Activated naive CD8-positive, alpha-beta T cell treated with anti-CD3 and anti-CD28 coated beads, Interleukin-2, amount 50 U/mL, for 16 hours (primary cell): Measurements from ENCODE around the gene GALNT13.

ENCODE experiments used
- DNase-seq: peaks from one replicate; pipeline ENCODE4 v3.0.0-alpha.2; 2020; ENCODE audit warnings: low read depth, low spot score

GALNT13 gene

DNA sequence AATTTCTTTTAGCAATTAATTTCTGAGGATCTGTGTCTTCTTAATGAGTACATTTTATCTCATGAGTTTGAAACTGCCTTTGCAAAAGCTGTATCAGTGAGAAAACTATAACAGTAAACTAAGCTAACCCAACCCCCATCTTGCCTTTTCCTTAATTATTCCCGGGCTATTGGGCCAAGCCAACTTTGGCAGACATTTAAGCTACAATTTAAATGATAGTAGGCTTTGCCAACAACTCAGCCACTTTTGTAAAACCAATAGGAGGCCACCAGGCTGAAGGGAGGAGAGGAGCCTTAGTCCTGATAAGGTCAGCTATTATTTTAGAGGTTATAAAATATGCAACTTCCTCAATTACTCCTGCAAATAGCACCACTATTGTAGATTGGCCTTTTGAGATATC, 608.8 kb downstream of the GALNT13 start:
- DNase-seq = no peak

GRCh38 chr2:154481336-154481735, 609.6 kb downstream of the GALNT13 start:
- no peak for DNase-seq

DNA sequence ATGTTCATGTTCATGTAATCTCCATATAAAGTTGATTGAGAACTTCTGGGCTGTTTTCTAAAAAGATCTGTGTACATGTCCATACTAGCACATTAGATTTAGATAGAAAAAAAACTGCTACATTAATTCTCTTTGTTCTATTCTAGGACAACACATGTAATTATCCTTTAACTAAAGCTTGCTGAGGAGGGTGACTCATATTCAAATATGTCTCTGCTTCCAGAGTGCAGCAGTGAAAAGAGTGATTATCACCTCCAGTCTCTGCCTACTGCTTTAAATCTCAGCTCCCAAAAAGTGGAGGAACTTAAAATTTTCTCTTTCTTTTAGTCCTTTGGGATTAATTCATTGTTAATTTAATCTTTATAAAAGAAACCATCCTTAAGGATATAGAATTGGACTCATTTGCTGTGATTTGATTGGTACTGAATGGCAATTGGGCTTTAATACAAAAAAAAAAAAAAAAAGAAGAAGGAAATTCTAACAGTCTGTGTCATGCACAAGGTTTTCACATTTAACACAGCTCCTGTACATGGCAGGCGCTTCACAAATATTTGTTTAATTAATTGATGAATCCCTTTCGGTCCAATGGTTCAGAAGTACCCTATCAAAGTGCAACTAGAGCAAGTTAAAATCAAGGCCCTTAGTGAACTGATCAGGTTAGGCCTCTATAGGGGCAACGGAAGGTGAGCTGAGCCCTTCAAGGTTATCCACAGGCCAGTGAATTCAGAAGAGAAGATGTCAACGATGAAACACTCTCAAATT, 612.8 kb downstream of the GALNT13 start:
- DNase-seq = no peak

- DNase-seq = no peak
Measured at GRCh38 chr2:154488801-154489200, 617.1 kb downstream of the GALNT13 start.

DNA sequence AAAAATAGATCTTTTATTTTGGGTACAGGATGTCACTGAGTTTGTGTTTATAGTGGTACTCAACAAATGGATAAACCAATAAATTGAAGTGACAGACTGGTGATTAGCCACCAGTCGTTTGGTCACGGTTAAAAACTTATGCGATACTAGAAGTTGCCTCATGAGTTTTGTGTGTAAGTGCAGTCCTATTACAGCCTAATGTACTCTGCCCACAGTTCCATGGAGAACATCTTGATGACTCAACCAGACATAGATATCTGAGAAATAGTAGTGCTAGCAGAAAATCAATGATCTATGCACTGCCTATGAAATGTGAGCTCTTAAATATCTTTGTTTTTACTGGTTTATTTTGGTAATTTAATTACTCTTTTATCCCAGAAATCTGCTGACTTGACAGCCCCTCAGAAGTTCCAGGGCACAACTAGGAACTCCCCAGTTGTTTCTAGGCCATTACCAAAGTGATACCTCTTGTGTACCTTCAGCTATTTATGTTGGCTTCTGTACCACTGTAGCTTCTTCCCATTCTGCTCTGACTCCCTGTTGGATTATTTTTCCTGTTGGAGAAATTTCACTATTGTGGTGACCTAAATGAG, 617.6 kb downstream of the GALNT13 start:
- DNase-seq = no peak

GRCh38 chr2:154490530-154490929, 618.8 kb downstream of the GALNT13 start:
- no peak for DNase-seq

- no peak for DNase-seq
Measured at GRCh38 chr2:154495455-154495868, 623.7 kb downstream of the GALNT13 start.

- no peak for DNase-seq
Measured at GRCh38 chr2:154497019-154497418, 625.3 kb downstream of the GALNT13 start.
